Activated CD4-positive, alpha-beta T cell treated with anti-CD3 and anti-CD28 coated beads for 36 hours (primary cell): ENCODE results near the gene RPL22L1. TPM values are rescaled to one million over a fixed set of nuclear protein-coding genes. Genes with fewer than 3 reads are reported as not detected.
"Not testable (repeated sequence)": the region's sequence is repeated elsewhere in the genome, so short reads cannot be mapped to it uniquely, and the experiment has no call there.

Source experiments
- ATAC-seq: fragments of 200-7000 bp; cut with Tn5 transposase; one replicate; pipeline ENCODE4 v1.10.0; 2021; ENCODE audit warnings: mild to moderate bottlenecking, moderate library complexity
- CTCF ChIA-PET: fragments of 350-600 bp; sonication (Branson Sonifier 250); formaldehyde crosslinking; loops from one replicate; lab custom pipeline; 2021; ENCODE audit warnings: antibody characterized with exemption; lab: Charles Lee
- POLR2A ChIA-PET: fragments of 350-600 bp; sonication (Branson Sonifier 250); formaldehyde crosslinking; loops from one replicate; lab custom pipeline; 2021; ENCODE audit warnings: antibody characterized with exemption, inconsistent platforms; lab: Charles Lee
- DNase-seq: peaks from one replicate; pipeline ENCODE4 v3.0.0-alpha.2; 2020
- H3K27ac Mint-ChIP-seq: one replicate; pipeline ENCODE4 v1.8.0; 2021; ENCODE audit warnings: mixed read lengths
- H3K27me3 Mint-ChIP-seq: one replicate; pipeline ENCODE4 v1.8.0; 2021; ENCODE audit warnings: mixed read lengths
- H3K36me3 Mint-ChIP-seq: one replicate; pipeline ENCODE4 v1.8.0; 2021; ENCODE audit warnings: low read depth, mixed read lengths
- H3K4me1 Mint-ChIP-seq: one replicate; pipeline ENCODE4 v1.8.0; 2021; ENCODE audit warnings: mixed read lengths
- H3K4me3 Mint-ChIP-seq: one replicate; pipeline ENCODE4 v1.8.0; 2021; ENCODE audit warnings: mild to moderate bottlenecking, moderate library complexity, mixed read lengths
- H3K9me3 Mint-ChIP-seq: one replicate; pipeline ENCODE4 v1.8.0; 2021; ENCODE audit warnings: low read depth, mixed read lengths
- intact Hi-C, 2 experiments: fragments of 100-400 bp; cut with DNase I in 1 of 2; cut with micrococcal nuclease in 1 of 2; formaldehyde crosslinking; loops; one replicate each; pipeline versions ENCODE4 v1.14.2 to v1.15.1; 2022 to 2024; cut with DNase I, micrococcal nuclease
- total RNA-seq, 2 experiments: library from RNA; stranded (reverse); gene quantifications; one replicate each; pipeline ENCODE4 v1.2.3, GENCODE V29; 2021

RPL22L1 gene
- total RNA-seq, 2 experiments from 2014 or later, result 186 to 441 TPM

DNA sequence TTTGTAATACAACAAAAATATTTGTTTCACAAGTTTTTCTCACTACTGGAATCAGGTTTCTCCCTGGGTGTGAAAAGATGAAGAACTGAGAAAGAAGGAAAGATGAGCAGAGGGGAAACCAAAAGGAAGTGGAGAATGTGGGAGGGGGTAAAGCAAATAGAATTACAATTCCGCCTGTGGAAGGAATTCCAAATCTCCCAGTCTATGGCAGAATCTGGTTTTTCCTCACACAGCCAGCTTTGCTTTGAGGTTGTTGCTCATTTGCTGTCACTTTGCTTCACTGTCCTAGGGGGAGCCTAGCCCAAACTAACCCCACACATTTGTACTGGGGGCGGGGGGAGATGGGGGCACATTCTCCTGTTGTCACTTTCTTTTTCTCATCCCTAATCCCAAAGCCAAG, 43.9 kb downstream of the RPL22L1 start:
- Mint-ChIP-seq H3K4me3 (no peak overlapping the region), H3K9me3 (no peaks in the 10 kb centered on the region), H3K27me3 (peaks cover 21% of the 10 kb centered on the region), H3K27ac (no peak overlapping the region), H3K4me1 (peaks cover 9% of the 10 kb centered on the region), H3K36me3 (no peaks in the 10 kb centered on the region)
- ATAC-seq, result no peak
- DNase-seq, result no peak
- CTCF ChIA-PET, result interaction anchor here (1.8 kb wide), 1 partner anchor 15 kb away, joined by 6 read pairs; no protein-coding TSS in a partner anchor
- POLR2A ChIA-PET, result no interaction called here
- intact Hi-C loops, result no loop called here

DNA sequence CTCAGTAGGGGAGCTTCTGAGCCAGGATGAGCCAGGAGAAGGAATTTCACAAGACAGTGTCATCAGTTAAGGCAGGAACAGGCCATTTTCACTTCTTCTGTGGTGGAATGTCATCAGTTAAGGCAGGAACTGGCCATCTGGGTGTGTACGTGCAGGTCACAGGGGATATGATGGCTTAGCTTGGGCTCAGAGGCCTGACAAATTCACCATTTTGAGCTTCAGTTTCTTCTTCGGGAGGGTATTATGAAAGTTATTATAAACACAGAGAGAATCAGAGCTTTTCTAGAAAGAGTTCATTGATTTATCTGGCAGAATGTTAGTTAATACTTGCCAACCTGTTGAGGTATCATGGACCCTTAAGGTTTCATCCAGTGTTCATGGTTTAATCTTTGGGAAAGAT, 46.4 kb downstream of the RPL22L1 start:
- H3K36me3 Mint-ChIP-seq, DNase-seq, ATAC-seq, H3K4me3 Mint-ChIP-seq, POLR2A ChIA-PET, H3K9me3 Mint-ChIP-seq, H3K4me1 Mint-ChIP-seq, intact Hi-C loops, H3K27ac Mint-ChIP-seq: not testable (repeated sequence)
- CTCF ChIA-PET, result interaction anchor here (1.0 to 1.2 kb wide), 2 partner anchors 11 to 13 kb away, joined by 4 to 9 read pairs; no protein-coding TSS in a partner anchor
- H3K27me3 Mint-ChIP-seq, result peaks cover 22% of the 10 kb centered on the region

DNA sequence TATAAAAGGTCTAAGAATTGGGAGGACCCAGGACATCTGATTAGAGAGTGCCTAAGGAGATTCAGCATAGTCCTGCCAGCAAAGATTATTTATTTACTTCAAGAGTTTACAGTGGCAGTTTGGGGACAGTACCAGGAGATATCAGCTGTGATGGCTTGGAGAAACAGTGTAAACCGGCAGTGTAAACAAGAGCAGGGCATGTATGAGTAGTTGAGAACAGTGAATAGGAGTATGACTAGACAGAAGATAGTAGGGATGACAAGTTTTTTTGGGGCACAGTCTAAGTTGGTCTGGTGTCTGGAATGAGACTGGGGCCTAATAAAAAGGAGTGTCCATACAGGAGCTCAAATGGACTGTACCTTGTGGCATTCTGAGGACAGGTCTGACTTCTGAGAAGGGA, 51.7 kb downstream of the RPL22L1 start:
- CTCF ChIA-PET, ATAC-seq, H3K4me3 Mint-ChIP-seq, H3K4me1 Mint-ChIP-seq, DNase-seq, H3K36me3 Mint-ChIP-seq, H3K9me3 Mint-ChIP-seq, POLR2A ChIA-PET, H3K27ac Mint-ChIP-seq: not testable (repeated sequence)
- peaks cover 17% of the 10 kb centered on the region for H3K27me3 Mint-ChIP-seq
- intact Hi-C loops, result loop anchor here in 1 of 2 experiments (10.0 kb wide), 1 partner anchor 634 kb away; the partner anchor contains the start of gene PHC3

DNA sequence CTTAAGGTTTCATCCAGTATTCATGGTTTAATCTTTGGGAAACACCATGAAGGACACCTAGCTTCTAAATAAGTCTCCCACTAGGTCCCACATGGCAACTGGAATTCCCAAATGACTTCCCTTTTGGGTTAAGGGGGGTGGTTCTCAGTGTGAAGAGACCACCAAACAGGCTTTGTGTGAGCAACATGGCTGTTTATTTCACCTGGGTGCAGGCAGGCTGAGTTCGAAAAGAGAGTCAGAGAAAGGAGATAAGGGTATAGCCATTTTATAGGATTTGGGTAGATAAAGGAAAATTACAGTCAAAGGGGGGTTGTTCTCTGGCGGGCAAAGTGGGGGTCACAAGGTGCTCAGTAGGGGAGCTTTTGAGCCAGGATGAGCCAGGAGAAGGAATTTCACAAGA, 52.5 kb downstream of the RPL22L1 start:
- intact Hi-C loops, result loop anchor here in 1 of 2 experiments (10.0 kb wide), 1 partner anchor 633 kb away; the partner anchor contains the start of gene PHC3
- H3K4me3 Mint-ChIP-seq, H3K27ac Mint-ChIP-seq, H3K36me3 Mint-ChIP-seq, ATAC-seq, DNase-seq, H3K9me3 Mint-ChIP-seq, POLR2A ChIA-PET, H3K4me1 Mint-ChIP-seq: not testable (repeated sequence)
- CTCF ChIA-PET, result interaction anchor here (0.8 to 1.7 kb wide), 2 partner anchors 404 to 676 kb away, joined by 3 to 4 read pairs; no protein-coding TSS in a partner anchor
- peaks cover 12% of the 10 kb centered on the region for H3K27me3 Mint-ChIP-seq

DNA sequence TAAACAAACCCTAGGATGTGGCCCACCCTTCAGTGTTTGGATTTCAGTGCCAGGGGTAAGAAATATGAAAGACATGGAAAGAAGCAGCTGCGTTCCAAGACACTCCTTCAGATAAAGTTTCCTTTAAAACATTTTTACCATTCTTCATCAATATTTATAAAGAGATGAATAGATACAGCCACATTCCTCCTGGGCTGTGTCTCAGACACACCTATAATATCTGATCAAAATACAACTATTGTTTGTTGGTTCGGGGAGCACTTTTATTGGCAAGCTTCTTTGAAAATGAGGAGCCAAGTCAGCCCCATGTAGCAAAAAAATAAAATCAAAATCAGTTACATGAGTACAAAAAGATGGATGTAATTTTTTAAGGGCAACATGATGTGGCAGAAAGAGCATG, 53.2 kb downstream of the RPL22L1 start:
- H3K4me3 Mint-ChIP-seq, result no peak overlapping the region
- H3K36me3 Mint-ChIP-seq, result no peaks in the 10 kb centered on the region
- POLR2A ChIA-PET, result no interaction called here
- ATAC-seq (no peak), DNase-seq (no peak)
- CTCF ChIA-PET, result interaction anchor here (0.7 to 1.7 kb wide), 2 partner anchors 53 to 403 kb away, joined by 3 to 4 read pairs; partner anchors contain the start of gene RPL22L1
- no peaks in the 10 kb centered on the region for H3K4me1 Mint-ChIP-seq
- H3K9me3 Mint-ChIP-seq, result no peaks in the 10 kb centered on the region
- intact Hi-C loops, result loop anchor here in 1 of 2 experiments (10.0 kb wide), 1 partner anchor 632 kb away; the partner anchor contains the start of gene PHC3
- no peak overlapping the region for H3K27ac Mint-ChIP-seq
- peaks cover 5% of the 10 kb centered on the region for H3K27me3 Mint-ChIP-seq

DNA sequence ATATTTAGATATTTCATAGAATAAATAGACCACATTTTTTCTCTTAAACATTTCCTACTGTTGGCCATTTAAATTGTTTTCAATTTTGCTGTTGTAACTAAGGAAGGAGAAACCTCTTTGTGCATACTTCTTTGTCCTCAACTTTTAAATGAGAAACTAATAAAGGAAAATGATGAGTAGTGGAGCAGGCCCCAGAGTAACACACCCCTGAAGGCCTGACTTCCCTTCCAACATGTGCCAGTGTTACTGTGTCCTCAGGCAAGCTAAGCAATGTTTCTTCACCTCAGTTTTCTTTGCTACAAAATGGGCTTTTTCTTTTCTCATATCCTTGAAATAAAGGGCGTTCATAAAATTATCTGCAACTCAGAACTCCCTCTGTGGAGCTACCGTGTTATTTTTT, 53.7 kb downstream of the RPL22L1 start:
- intact Hi-C loops, result loop anchor here in 1 of 2 experiments (10.0 kb wide), 1 partner anchor 632 kb away; the partner anchor contains the start of gene PHC3
- ATAC-seq (no peak), DNase-seq (no peak)
- Mint-ChIP-seq H3K4me1 (no peaks in the 10 kb centered on the region), H3K27me3 (peaks cover 5% of the 10 kb centered on the region), H3K27ac (no peak overlapping the region), H3K36me3 (no peaks in the 10 kb centered on the region), H3K4me3 (no peak overlapping the region), H3K9me3 (no peaks in the 10 kb centered on the region)
- POLR2A ChIA-PET, result no interaction called here
- CTCF ChIA-PET, result interaction anchor here (0.7 to 1.7 kb wide), 2 partner anchors 54 to 402 kb away, joined by 3 to 4 read pairs; partner anchors contain the start of gene RPL22L1

DNA sequence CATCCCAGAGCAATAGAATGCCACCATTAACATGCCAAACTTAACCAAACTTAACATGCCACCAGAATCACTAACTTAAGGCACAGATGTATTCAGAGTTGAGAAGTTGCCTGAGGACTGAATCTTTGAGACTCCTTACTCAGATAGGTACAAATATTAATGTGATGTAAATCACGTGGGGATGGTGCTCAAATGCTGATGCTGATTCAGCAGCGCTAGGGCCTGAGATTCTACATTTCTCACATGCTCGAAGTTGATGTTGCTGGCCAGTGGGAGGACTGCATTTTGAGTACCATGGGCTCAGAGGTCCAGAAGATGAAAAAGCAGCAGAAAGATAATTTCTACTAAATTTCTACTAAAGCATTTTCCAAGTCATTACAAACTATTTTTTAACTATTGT, 54.1 kb downstream of the RPL22L1 start:
- H3K9me3 Mint-ChIP-seq, result no peaks in the 10 kb centered on the region
- CTCF ChIA-PET, result interaction anchor here (1.7 kb wide), 1 partner anchor 402 kb away, joined by 4 read pairs; no protein-coding TSS in a partner anchor
- no peak for ATAC-seq

GRCh38 chr3:170815340-170815739, 54.7 kb downstream of the RPL22L1 start:
- no peaks in the 10 kb centered on the region for H3K9me3 Mint-ChIP-seq
- peaks cover 1% of the 10 kb centered on the region for H3K27me3 Mint-ChIP-seq
- no peak for ATAC-seq
- no peak for DNase-seq
- H3K36me3 Mint-ChIP-seq, result no peaks in the 10 kb centered on the region
- no peak overlapping the region for H3K4me3 Mint-ChIP-seq
- intact Hi-C loops, result loop anchor here in 1 of 2 experiments (10.0 kb wide), 1 partner anchor 631 kb away; the partner anchor contains the start of gene PHC3
- ChIA-PET CTCF (interaction anchor here (0.6 to 1.3 kb wide), 2 partner anchors 319 to 401 kb away, joined by 3 to 6 read pairs; no protein-coding TSS in a partner anchor), POLR2A (no interaction called here)
- no peaks in the 10 kb centered on the region for H3K4me1 Mint-ChIP-seq
- H3K27ac Mint-ChIP-seq, result no peak overlapping the region

More for the DNA sequence above, 54.1 kb downstream of the RPL22L1 start:
- intact Hi-C loops, result loop anchor here in 1 of 2 experiments (10.0 kb wide), 1 partner anchor 631 kb away; the partner anchor contains the start of gene PHC3
- DNase-seq, result no peak
- Mint-ChIP-seq H3K4me1 (no peaks in the 10 kb centered on the region), H3K4me3 (no peak overlapping the region), H3K27me3 (peaks cover 5% of the 10 kb centered on the region), H3K27ac (no peak overlapping the region), H3K36me3 (no peaks in the 10 kb centered on the region)
- POLR2A ChIA-PET, result no interaction called here

Other genes starting within 250 kb of the RPL22L1 start
- 1 to 10 TPM; 4.7 to 5.7 TPM for gene EIF5A2, start 38.4 kb upstream of the RPL22L1 start, total RNA-seq
- not detected for gene SLC2A2, start 156.5 kb upstream of the RPL22L1 start, total RNA-seq